ENCODE measurements around the gene BATF2. TPM values are rescaled to one million over a fixed set of nuclear protein-coding genes. Genes with fewer than 3 reads are reported as not detected.
A peak's percentile ranks its signal among the peaks of the same experiment; 100 is the strongest.

Gene BATF2
- total and polyA plus RNA-seq, 9 of the 15 experiments (the other 6 are each of a cell fraction or from before 2014, with no cell fraction given): 1.7 to 8.9 (median 6.4) TPM

DNA sequence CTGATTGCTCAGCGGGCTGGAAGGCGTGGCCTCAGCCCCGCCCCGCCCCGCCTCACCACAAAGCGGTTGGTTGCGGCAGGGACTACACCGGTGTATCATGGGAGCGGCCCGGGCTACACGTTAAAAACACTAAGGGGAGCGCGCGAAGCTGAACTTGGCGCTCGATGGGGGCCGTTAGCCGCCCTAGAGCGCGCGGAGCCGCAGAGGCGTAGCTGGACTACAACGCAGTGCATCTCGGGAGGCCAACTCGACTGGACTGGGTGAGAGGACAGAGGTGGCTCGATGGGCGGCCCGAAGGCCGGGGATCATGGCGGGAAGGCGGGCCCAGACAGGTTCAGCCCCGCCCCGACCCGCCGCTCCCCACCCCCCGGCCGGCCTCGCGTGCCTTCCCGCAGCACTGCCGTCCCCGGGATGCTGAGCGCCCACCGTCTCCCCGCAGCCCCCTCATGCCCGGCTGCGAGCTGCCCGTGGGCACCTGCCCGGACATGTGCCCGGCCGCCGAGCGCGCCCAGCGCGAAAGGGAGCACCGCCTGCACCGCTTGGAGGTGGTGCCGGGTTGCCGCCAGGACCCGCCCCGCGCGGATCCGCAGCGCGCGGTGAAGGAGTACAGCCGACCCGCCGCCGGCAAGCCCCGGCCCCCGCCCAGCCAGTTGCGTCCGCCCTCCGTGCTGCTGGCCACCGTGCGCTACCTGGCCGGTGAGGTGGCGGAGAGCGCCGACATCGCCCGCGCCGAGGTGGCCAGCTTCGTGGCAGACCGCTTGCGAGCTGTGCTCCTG is 44.3 kb upstream of the BATF2 start, which contains the start of gene SAC3D1 (continued):
- TF ChIP-seq SRSF7 (optimal IDR thresholded peaks at IDR 0.05; ENCODE audit: low read depth, low read length): no peak
- no peak for TF ChIP-seq ILF3 (IDR thresholded peaks at IDR 0.05; ENCODE audit: borderline replicate concordance)
- no peak for TF ChIP-seq MECOM (CRISPR knock-in tag; IDR thresholded peaks at IDR 0.05)
- TF ChIP-seq ZNF76 (CRISPR knock-in tag; IDR thresholded peaks at IDR 0.05; ENCODE audit: borderline replicate concordance): no peak
- TF ChIP-seq, protein P1, sequence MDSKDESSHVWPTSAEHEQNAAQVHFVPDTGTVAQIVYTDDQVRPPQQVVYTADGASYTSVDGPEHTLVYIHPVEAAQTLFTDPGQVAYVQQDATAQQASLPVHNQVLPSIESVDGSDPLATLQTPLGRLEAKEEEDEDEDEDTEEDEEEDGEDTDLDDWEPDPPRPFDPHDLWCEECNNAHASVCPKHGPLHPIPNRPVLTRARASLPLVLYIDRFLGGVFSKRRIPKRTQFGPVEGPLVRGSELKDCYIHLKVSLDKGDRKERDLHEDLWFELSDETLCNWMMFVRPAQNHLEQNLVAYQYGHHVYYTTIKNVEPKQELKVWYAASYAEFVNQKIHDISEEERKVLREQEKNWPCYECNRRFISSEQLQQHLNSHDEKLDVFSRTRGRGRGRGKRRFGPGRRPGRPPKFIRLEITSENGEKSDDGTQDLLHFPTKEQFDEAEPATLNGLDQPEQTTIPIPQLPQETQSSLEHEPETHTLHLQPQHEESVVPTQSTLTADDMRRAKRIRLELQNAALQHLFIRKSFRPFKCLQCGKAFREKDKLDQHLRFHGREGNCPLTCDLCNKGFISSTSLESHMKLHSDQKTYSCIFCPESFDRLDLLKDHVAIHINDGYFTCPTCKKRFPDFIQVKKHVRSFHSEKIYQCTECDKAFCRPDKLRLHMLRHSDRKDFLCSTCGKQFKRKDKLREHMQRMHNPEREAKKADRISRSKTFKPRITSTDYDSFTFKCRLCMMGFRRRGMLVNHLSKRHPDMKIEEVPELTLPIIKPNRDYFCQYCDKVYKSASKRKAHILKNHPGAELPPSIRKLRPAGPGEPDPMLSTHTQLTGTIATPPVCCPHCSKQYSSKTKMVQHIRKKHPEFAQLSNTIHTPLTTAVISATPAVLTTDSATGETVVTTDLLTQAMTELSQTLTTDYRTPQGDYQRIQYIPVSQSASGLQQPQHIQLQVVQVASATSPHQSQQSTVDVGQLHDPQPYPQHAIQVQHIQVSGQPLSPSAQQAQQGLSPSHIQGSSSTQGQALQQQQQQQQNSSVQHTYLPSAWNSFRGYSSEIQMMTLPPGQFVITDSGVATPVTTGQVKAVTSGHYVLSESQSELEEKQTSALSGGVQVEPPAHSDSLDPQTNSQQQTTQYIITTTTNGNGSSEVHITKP (IDR thresholded peaks at IDR 0.05; ENCODE audit: partially characterized antibody): peak; percentile 80
- TF ChIP-seq ZZZ3 (IDR thresholded peaks at IDR 0.05): no peak
- TF ChIP-seq ZKSCAN8 (CRISPR knock-in tag; IDR thresholded peaks at IDR 0.05): no peak
- no peak for TF ChIP-seq TEAD2 (tag; IDR thresholded peaks at IDR 0.05)
- TF ChIP-seq SLC30A9 (CRISPR knock-in tag; IDR thresholded peaks at IDR 0.05): no peak
- TF ChIP-seq RBFOX2 (IDR thresholded peaks at IDR 0.05; ENCODE audit: low read depth, low read length): peak; percentile 91
- TF ChIP-seq ZNF561 (CRISPR knock-in tag; conservative IDR thresholded peaks at IDR 0.05): no peak
- TF ChIP-seq XRCC5 (IDR thresholded peaks at IDR 0.05; ENCODE audit: low read depth, low read length): no peak
- no peak for TF ChIP-seq SMARCB1 (IDR thresholded peaks at IDR 0.05; ENCODE audit: insufficient read length, low read depth)
- no peak for TF ChIP-seq POLR3G (IDR thresholded peaks at IDR 0.05; ENCODE audit: extremely low read depth, insufficient read length, insufficient replicate concordance)
- TF ChIP-seq MBD2 (IDR thresholded peaks at IDR 0.05; ENCODE audit: borderline replicate concordance, low read depth): no peak
- TF ChIP-seq ZNF347 (CRISPR knock-in tag; IDR thresholded peaks at IDR 0.05; ENCODE audit: low read depth): no peak
- TF ChIP-seq TSC22D4 (tag; IDR thresholded peaks at IDR 0.05): no peak
- TF ChIP-seq MYNN (IDR thresholded peaks at IDR 0.05): no peak
- no peak for TF ChIP-seq MYNN (CRISPR knock-in tag; IDR thresholded peaks at IDR 0.05)
- TF ChIP-seq ZNF699 (CRISPR knock-in tag; IDR thresholded peaks at IDR 0.05; ENCODE audit: insufficient replicate concordance): no peak
- TF ChIP-seq, protein P2, sequence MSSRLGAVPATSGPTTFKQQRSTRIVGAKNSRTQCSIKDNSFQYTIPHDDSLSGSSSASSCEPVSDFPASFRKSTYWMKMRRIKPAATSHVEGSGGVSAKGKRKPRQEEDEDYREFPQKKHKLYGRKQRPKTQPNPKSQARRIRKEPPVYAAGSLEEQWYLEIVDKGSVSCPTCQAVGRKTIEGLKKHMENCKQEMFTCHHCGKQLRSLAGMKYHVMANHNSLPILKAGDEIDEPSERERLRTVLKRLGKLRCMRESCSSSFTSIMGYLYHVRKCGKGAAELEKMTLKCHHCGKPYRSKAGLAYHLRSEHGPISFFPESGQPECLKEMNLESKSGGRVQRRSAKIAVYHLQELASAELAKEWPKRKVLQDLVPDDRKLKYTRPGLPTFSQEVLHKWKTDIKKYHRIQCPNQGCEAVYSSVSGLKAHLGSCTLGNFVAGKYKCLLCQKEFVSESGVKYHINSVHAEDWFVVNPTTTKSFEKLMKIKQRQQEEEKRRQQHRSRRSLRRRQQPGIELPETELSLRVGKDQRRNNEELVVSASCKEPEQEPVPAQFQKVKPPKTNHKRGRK (tag; IDR thresholded peaks at IDR 0.05): no peak
- no peak for TF ChIP-seq ZBED1 (IDR thresholded peaks at IDR 0.05)
- TF ChIP-seq PYGO2 (tag; IDR thresholded peaks at IDR 0.05): no peak
- TF ChIP-seq XRCC4 (IDR thresholded peaks at IDR 0.05; ENCODE audit: extremely low read depth, insufficient read depth, insufficient read length): no peak
